K562 (cell line): ENCODE results near the gene HSPA6. TPM values are rescaled to one million over a fixed set of nuclear protein-coding genes. Genes with fewer than 3 reads are reported as not detected.

Experiments
- C11orf30 ChIP-seq: fragments of 450-650 bp; IDR thresholded peaks from 2 replicates; pipeline ENCODE4 v1.6.1; 2016; ENCODE audit warnings: low read depth, mild to moderate bottlenecking
- CTBP1 ChIP-seq: fragments of 450-650 bp; IDR thresholded peaks from 2 replicates; pipeline ENCODE4 v1.6.1; 2016; ENCODE audit warnings: borderline replicate concordance
- EHMT2 ChIP-seq: fragments of 450-650 bp; IDR thresholded peaks from 2 replicates; pipeline ENCODE4 v1.6.1; 2018; ENCODE audit warnings: antibody characterized with exemption
- EP300 ChIP-seq: IDR thresholded peaks from 2 replicates; pipeline ENCODE4 v1.6.1; 2012; ENCODE audit warnings: low read length, improper control_type of control experiment
- EP400 ChIP-seq: fragments of 450-650 bp; IDR thresholded peaks from 2 replicates; pipeline ENCODE4 v1.6.1; 2017; ENCODE audit warnings: antibody characterized with exemption, mild to moderate bottlenecking, moderate library complexity
- ETS2 ChIP-seq: IDR thresholded peaks from 2 replicates; pipeline ENCODE4 v1.6.1; 2016; ENCODE audit warnings: borderline replicate concordance, missing genetic modification characterization, mild to moderate bottlenecking, moderate library complexity, missing compliant biosample characterization; ENCODE audit not compliant: poor library complexity, severe bottlenecking
- FOSL1 ChIP-seq: fragments of 200-800 bp; sonication (Bioruptor generic); conservative IDR thresholded peaks from 2 replicates; pipeline ENCODE4 v1.6.1; 2016; ENCODE audit warnings: missing genetic modification characterization, missing compliant biosample characterization
- GTF2E2 ChIP-seq: fragments of 200-800 bp; sonication (Bioruptor generic); IDR thresholded peaks from 2 replicates; pipeline ENCODE4 v1.6.1; 2016; ENCODE audit warnings: missing genetic modification characterization, missing compliant biosample characterization
- HDGF ChIP-seq: fragments of 450-650 bp; IDR thresholded peaks from 2 replicates; pipeline ENCODE4 v1.6.1; 2016
- MAFK ChIP-seq: IDR thresholded peaks from 2 replicates; pipeline ENCODE4 v1.6.1; 2011; ENCODE audit warnings: low read length, improper control_type of control experiment
- MAZ ChIP-seq, 2 experiments: fragments of 450-650 bp in 1 of 2; sonication (generic) in 1 of 2; formaldehyde crosslinking; IDR thresholded peaks in 1 of 2; conservative IDR thresholded peaks in 1 of 2; 2 replicates each; pipeline versions ENCODE4 v1.4.0 to v1.5.0; 2020; ENCODE audit warnings: mild to moderate bottlenecking in 1 of 2, missing genetic modification reagents in 1 of 2
- MED1 ChIP-seq: sonication (generic); formaldehyde crosslinking; IDR thresholded peaks from 2 replicates; pipeline ENCODE4 v1.8.1; 2023; ENCODE audit warnings: missing genetic modification reagents, borderline replicate concordance
- NBN ChIP-seq: fragments of 450-650 bp; IDR thresholded peaks from 2 replicates; pipeline ENCODE4 v1.6.1; 2016; ENCODE audit warnings: low read depth, mild to moderate bottlenecking
- NFIC ChIP-seq: fragments of 450-650 bp; IDR thresholded peaks from 2 replicates; pipeline ENCODE4 v1.6.1; 2017; ENCODE audit warnings: mild to moderate bottlenecking, inconsistent platforms
- SMAD4 ChIP-seq: fragments of 250-450 bp; sonication (Bioruptor Pico); conservative IDR thresholded peaks from 2 replicates; pipeline ENCODE4 v1.8.0; 2021; ENCODE audit warnings: inconsistent platforms, mild to moderate bottlenecking, moderate library complexity
- SREBF2 ChIP-seq: sonication (generic); formaldehyde crosslinking; IDR thresholded peaks from 2 replicates; pipeline ENCODE4 v1.4.0; 2020; ENCODE audit warnings: mild to moderate bottlenecking, missing genetic modification reagents
- TRIM28 ChIP-seq: fragments of 450-650 bp; IDR thresholded peaks from 2 replicates; pipeline ENCODE4 v1.6.1; 2017
- ZNF174 ChIP-seq: fragments of 250-450 bp; sonication (Bioruptor Pico); IDR thresholded peaks from 2 replicates; pipeline ENCODE4 v1.4.0; 2020; ENCODE audit warnings: mild to moderate bottlenecking
- ZNF197 ChIP-seq: fragments of 200-800 bp; sonication (Bioruptor generic); IDR thresholded peaks from 2 replicates; pipeline ENCODE4 v1.6.1; 2016; ENCODE audit warnings: low read depth, missing genetic modification characterization, missing compliant biosample characterization
- ZNF316 ChIP-seq: fragments of 450-650 bp; IDR thresholded peaks from 2 replicates; pipeline ENCODE4 v1.6.1; 2016
- ZNF384 ChIP-seq: IDR thresholded peaks from 2 replicates; pipeline ENCODE4 v1.6.1; 2012; ENCODE audit warnings: low read depth, low read length, improper control_type of control experiment
- polyA plus RNA-seq, 8 experiments: library from polyadenylated mRNA; depleted of rRNA in 4 of 8; stranded (reverse) in 5 of 8; unstranded in 3 of 8; fragments of >200 nt; fragmentation: Nextera tagmentation in 2 of 8; fragmentation: Illumina TruSeq in 1 of 8; extraction: Ambion mirVana in 2 of 8; extraction: Trizol in 1 of 8; gene quantifications; 2 replicates each; pipeline versions ENCODE4 v1.2.1 to v1.2.3, GENCODE V29; 2011 to 2014; ENCODE audit warnings: inconsistent platforms in 1 of 8, missing spikeins in 1 of 8
- total RNA-seq, 7 experiments: library from RNA; depleted of rRNA in 6 of 7; stranded (reverse); fragments of >200 nt in 6 of 7; fragmentation: Illumina TruSeq in 2 of 7; extraction: Trizol in 2 of 7; gene quantifications; 2 replicates each; pipeline versions ENCODE4 v1.2.1 to v1.2.3, GENCODE V29; 2011 to 2021; ENCODE audit warnings: low replicate concordance in 1 of 7
- TF ChIP-seq, protein P1 (sequence below): sonication (generic); formaldehyde crosslinking; IDR thresholded peaks from 2 replicates; pipeline ENCODE4 v1.9.0; 2022; ENCODE audit warnings: mild to moderate bottlenecking, missing genetic modification reagents
- TF ChIP-seq, protein P2 (sequence below), 2 experiments: IDR thresholded peaks; 2 replicates each; pipeline ENCODE4 v1.6.1; 2011; ENCODE audit warnings: borderline replicate concordance in 1 of 2, control low read depth in 1 of 2, low read depth in 1 of 2, low read length in 1 of 2, mild to moderate bottlenecking in 1 of 2, mixed read lengths in 1 of 2, moderate library complexity in 1 of 2; ENCODE audit not compliant: insufficient read depth in 1 of 2, insufficient read length in 1 of 2, poor library complexity in 1 of 2, severe bottlenecking in 1 of 2; ENCODE audit errors: extremely low read depth in 1 of 2
- TF ChIP-seq, protein P3 (sequence below): sonication (generic); formaldehyde crosslinking; IDR thresholded peaks from 2 replicates; pipeline ENCODE4 v1.9.0; 2022; ENCODE audit warnings: mild to moderate bottlenecking, missing genetic modification reagents
- TF ChIP-seq, protein P4 (sequence below): sonication (generic); formaldehyde crosslinking; IDR thresholded peaks from 2 replicates; pipeline ENCODE4 v1.8.1; 2023; ENCODE audit warnings: mild to moderate bottlenecking, missing genetic modification reagents

Gene HSPA6
- total and polyA plus RNA-seq, 9 of the 15 experiments (the other 6 are each of a cell fraction or from before 2014, with no cell fraction given) = 0.15 to 10.0 (median 2.4) TPM

DNA sequence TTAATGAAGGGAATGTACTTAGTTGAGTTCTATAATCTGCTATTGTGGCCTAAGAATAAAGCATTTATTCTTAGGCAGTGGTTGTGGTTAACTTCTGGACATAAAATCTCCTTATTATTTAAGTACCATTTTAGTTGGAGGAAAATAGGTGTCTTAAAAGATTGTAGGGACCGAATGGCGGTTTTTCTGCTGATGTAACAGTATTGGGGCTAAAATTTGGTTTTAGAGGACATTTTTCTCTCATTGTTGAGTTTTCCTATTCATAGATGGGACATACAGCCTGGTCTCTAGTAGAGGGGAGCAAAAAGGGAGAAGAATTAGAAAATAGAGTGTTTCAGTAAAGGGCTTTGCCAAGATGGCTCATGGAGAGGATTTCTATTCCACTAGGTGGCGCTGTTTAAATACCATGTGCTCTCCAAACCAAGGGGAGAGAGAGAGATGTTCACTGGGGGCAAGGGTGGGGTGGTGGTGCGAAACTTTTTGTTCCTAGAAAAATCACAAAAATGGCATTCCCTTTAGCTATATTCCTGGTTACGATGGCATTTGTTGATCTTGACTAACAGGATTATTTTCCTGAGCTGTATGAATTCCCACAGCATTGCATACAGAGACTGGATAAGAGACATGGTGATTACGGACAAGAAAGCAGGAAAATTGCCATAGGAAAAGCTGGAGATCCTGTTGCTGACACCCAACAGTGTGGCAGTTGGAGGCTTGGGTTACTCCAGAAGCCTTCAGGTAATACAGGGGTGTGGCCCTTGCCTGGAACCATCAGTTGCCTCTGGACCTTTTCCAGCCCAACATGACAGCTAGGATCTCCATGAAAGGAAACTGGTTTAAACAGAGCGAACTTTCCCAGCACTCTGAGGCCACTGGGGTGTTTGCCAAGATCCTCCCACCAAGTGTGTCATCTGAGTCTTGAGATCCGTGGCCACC is 37.3 kb upstream of the HSPA6 start (continued):
- TF ChIP-seq, protein P1, sequence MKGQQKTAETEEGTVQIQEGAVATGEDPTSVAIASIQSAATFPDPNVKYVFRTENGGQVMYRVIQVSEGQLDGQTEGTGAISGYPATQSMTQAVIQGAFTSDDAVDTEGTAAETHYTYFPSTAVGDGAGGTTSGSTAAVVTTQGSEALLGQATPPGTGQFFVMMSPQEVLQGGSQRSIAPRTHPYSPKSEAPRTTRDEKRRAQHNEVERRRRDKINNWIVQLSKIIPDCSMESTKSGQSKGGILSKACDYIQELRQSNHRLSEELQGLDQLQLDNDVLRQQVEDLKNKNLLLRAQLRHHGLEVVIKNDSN (CRISPR knock-in tag) = peak; percentile 43; the same call in 1 of the 2 replicates
- TF ChIP-seq CTBP1 = peak; percentile 45
- TF ChIP-seq FOSL1 (tag) = peak; percentile 44; the same call in 1 of the 2 replicates
- TF ChIP-seq MED1 (CRISPR knock-in tag) = no peak
- TF ChIP-seq ZNF384 = peak; percentile 55; the same call in 1 of the 2 replicates
- peak; percentile 82 for TF ChIP-seq NFIC
- peak; percentile 67 for TF ChIP-seq EP400
- 0 out of 2 replicates have a peak, but pooled peaks have one; percentile 38 for TF ChIP-seq TRIM28
- TF ChIP-seq HDGF = peak; percentile 74; the same call in 1 of the 2 replicates
- TF ChIP-seq, protein P2, sequence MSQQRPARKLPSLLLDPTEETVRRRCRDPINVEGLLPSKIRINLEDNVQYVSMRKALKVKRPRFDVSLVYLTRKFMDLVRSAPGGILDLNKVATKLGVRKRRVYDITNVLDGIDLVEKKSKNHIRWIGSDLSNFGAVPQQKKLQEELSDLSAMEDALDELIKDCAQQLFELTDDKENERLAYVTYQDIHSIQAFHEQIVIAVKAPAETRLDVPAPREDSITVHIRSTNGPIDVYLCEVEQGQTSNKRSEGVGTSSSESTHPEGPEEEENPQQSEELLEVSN (IDR thresholded peaks at IDR 0.05; ENCODE audit: borderline replicate concordance in 1 of 2, extremely low read depth in 1 of 2, insufficient read depth in 1 of 2, insufficient read length in 1 of 2, low read depth in 1 of 2, low read length in 1 of 2, poor library complexity in 1 of 2, severe bottlenecking in 1 of 2) = peak in 1 of 2 experiments; percentile 20
- peak; percentile 90 for TF ChIP-seq ZNF316
- TF ChIP-seq EP300 = 0 out of 2 replicates have a peak, but pooled peaks have one; percentile 10
- 0 out of 2 replicates have a peak, but pooled peaks have one; percentile 40 for TF ChIP-seq GTF2E2 (tag)
- TF ChIP-seq SMAD4 (CRISPR knock-in tag) = peak; percentile 33; the same call in 1 of the 2 replicates
- TF ChIP-seq MAFK = 0 out of 2 replicates have a peak, but pooled peaks have one; percentile 4
- peak; percentile 82 for TF ChIP-seq C11orf30
- TF ChIP-seq, protein P3, sequence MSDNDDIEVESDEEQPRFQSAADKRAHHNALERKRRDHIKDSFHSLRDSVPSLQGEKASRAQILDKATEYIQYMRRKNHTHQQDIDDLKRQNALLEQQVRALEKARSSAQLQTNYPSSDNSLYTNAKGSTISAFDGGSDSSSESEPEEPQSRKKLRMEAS (CRISPR knock-in tag) = peak; percentile 82
- TF ChIP-seq EHMT2 = peak; percentile 73; the same call in 1 of the 2 replicates
- TF ChIP-seq ZNF197 (CRISPR knock-in tag) = no peak
- TF ChIP-seq ZNF174 (CRISPR knock-in tag) = no peak
- peak; percentile 38 to 73; a peak in 2 of 4 replicates for TF ChIP-seq MAZ (CRISPR knock-in tag; conservative IDR thresholded peaks at IDR 0.05 in 1 of 2, IDR thresholded peaks at IDR 0.05 in 1 of 2)
- TF ChIP-seq SREBF2 (CRISPR knock-in tag) = no peak
- no peak for TF ChIP-seq ETS2
- TF ChIP-seq, protein P4, sequence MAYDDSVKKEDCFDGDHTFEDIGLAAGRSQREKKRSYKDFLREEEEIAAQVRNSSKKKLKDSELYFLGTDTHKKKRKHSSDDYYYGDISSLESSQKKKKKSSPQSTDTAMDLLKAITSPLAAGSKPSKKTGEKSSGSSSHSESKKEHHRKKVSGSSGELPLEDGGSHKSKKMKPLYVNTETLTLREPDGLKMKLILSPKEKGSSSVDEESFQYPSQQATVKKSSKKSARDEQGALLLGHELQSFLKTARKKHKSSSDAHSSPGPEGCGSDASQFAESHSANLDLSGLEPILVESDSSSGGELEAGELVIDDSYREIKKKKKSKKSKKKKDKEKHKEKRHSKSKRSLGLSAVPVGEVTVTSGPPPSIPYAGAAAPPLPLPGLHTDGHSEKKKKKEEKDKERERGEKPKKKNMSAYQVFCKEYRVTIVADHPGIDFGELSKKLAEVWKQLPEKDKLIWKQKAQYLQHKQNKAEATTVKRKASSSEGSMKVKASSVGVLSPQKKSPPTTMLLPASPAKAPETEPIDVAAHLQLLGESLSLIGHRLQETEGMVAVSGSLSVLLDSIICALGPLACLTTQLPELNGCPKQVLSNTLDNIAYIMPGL (CRISPR knock-in tag) = 0 out of 2 replicates have a peak, but pooled peaks have one; percentile 47
- TF ChIP-seq NBN = peak; percentile 50
